SK-N-SH (cell line): ENCODE data around the gene PDE9A. TPM values are rescaled to one million over a fixed set of nuclear protein-coding genes. Genes with fewer than 3 reads are reported as not detected.

Experiments used
- CTCF ChIA-PET: fragments of 300-600, 350-600 bp; formaldehyde crosslinking; extraction: SDS; loops from one replicate; lab custom pipeline; 2021; lab: Yijun Ruan, JAX
- POLR2A ChIA-PET: fragments of 350-600 bp; sonication (Branson Sonifier 250); formaldehyde crosslinking; extraction: SDS; loops from one replicate; lab custom pipeline; 2020; ENCODE audit warnings: antibody characterized with exemption, inconsistent platforms; lab: Yijun Ruan, JAX
- DNase-seq: peaks from one replicate; pipeline ENCODE4 v3.0.0; 2012
- H2AFZ ChIP-seq: fragments of 200-600 bp; sonication (generic); 2 replicates; pipeline ENCODE4 v1.8.1; 2016; ENCODE audit warnings: antibody characterized with exemption, mild to moderate bottlenecking, low read depth
- H3F3A ChIP-seq: fragments of 200-600 bp; sonication (generic); replicated peaks from 2 replicates; pipeline ENCODE3; 2016; ENCODE audit warnings: antibody characterized with exemption, mild to moderate bottlenecking; ENCODE audit not compliant: insufficient read depth
- H3K27ac ChIP-seq, 2 experiments: fragments of 200-500 bp in 1 of 2; fragments of 200-600 bp in 1 of 2; sonication (Bioruptor generic) in 1 of 2; sonication (generic), shearing (Covaris generic) in 1 of 2; 2 replicates each; pipeline versions ENCODE4 v1.5.1 to v1.6.1; 2014 to 2016; ENCODE audit warnings: low read depth in 2 of 2, inconsistent platforms in 1 of 2, low read length in 1 of 2, mild to moderate bottlenecking in 1 of 2, mixed read lengths in 1 of 2
- H3K27me3 ChIP-seq: fragments of 200-600 bp; sonication (generic), shearing (Covaris generic); 2 replicates; pipeline ENCODE4 v1.6.1; 2016; ENCODE audit warnings: mixed run types; ENCODE audit not compliant: insufficient read depth
- H3K36me3 ChIP-seq, 2 experiments: fragments of 200-500 bp in 1 of 2; fragments of 200-600 bp in 1 of 2; sonication (Bioruptor generic) in 1 of 2; sonication (generic) in 1 of 2; replicated peaks in 1 of 2; 2 replicates each; pipeline versions ENCODE3 to v1.5.1; 2014 to 2016; ENCODE audit warnings: low read length in 1 of 2, mild to moderate bottlenecking in 1 of 2; ENCODE audit not compliant: insufficient read depth in 2 of 2, control insufficient read depth in 1 of 2
- H3K4me1 ChIP-seq, 2 experiments: fragments of 200-500 bp in 1 of 2; fragments of 200-600 bp in 1 of 2; sonication (Bioruptor generic) in 1 of 2; sonication (generic), shearing (Covaris generic) in 1 of 2; 2 replicates each; pipeline versions ENCODE4 v1.5.1 to v1.6.1; 2014 to 2016; ENCODE audit warnings: low read depth in 1 of 2, low read length in 1 of 2, mixed run types in 1 of 2; ENCODE audit not compliant: insufficient read depth in 2 of 2, control insufficient read depth in 1 of 2
- H3K4me2 ChIP-seq: fragments of 200-600 bp; sonication (generic), shearing (Covaris generic); 2 replicates; pipeline ENCODE4 v1.6.1; 2017; ENCODE audit warnings: mixed run types
- H3K4me3 ChIP-seq, 2 experiments: fragments of 200-500 bp in 1 of 2; fragments of 200-600 bp in 1 of 2; sonication (Bioruptor generic) in 1 of 2; sonication (generic), shearing (Covaris generic) in 1 of 2; 2 replicates each; pipeline versions ENCODE4 v1.5.1 to v1.8.1; 2014 to 2016; ENCODE audit warnings: low read depth in 2 of 2, inconsistent platforms in 1 of 2, low read length in 1 of 2, mild to moderate bottlenecking in 1 of 2, mixed read lengths in 1 of 2, moderate library complexity in 1 of 2
- H3K79me2 ChIP-seq: fragments of 200-600 bp; sonication (generic); 2 replicates; pipeline ENCODE4 v1.8.1; 2017; ENCODE audit warnings: mild to moderate bottlenecking; ENCODE audit not compliant: insufficient read depth
- H3K9ac ChIP-seq: fragments of 200-600 bp; sonication (generic); 2 replicates; pipeline ENCODE4 v1.6.1; 2017; ENCODE audit warnings: mixed run types
- H3K9me2 ChIP-seq: fragments of 200-600 bp; sonication (generic); 2 replicates; pipeline ENCODE4 v1.6.1; 2017; ENCODE audit warnings: mixed run types
- H3K9me3 ChIP-seq: fragments of 200-600 bp; sonication (generic); 2 replicates; pipeline ENCODE4 v1.6.1; 2017; ENCODE audit warnings: mixed run types, mild to moderate bottlenecking, moderate library complexity
- H4K20me1 ChIP-seq: fragments of 200-600 bp; sonication (generic); 2 replicates; pipeline ENCODE4 v1.6.1; 2017; ENCODE audit warnings: mild to moderate bottlenecking, mixed run types; ENCODE audit not compliant: insufficient read depth
- ELF1 ChIP-seq: IDR thresholded peaks from 2 replicates; pipeline ENCODE4 v1.4.0; 2012
- EP300 ChIP-seq, 2 experiments: IDR thresholded peaks; 2 replicates each; pipeline versions ENCODE4 v1.4.0 to v1.6.1; 2012; ENCODE audit warnings: borderline replicate concordance in 1 of 2, low read depth in 1 of 2, low read length in 1 of 2
- EZH2phosphoT487 ChIP-seq: fragments of 200-600 bp; sonication (generic); IDR thresholded peaks from 2 replicates; pipeline ENCODE4 v1.6.1; 2017; ENCODE audit warnings: low read depth, mixed run types, mild to moderate bottlenecking, antibody characterized with exemption, moderate library complexity, borderline replicate concordance
- FOSL2 ChIP-seq: IDR thresholded peaks from 2 replicates; pipeline ENCODE4 v1.4.0; 2012; ENCODE audit warnings: low read depth, mild to moderate bottlenecking, moderate library complexity, borderline replicate concordance
- FOXM1 ChIP-seq: IDR thresholded peaks from 2 replicates; pipeline ENCODE4 v1.4.0; 2012; ENCODE audit warnings: low read depth, mild to moderate bottlenecking
- GABPA ChIP-seq: IDR thresholded peaks from 2 replicates; pipeline ENCODE4 v1.4.0; 2012; ENCODE audit warnings: low read depth, mild to moderate bottlenecking
- GATA2 ChIP-seq: sonication (generic); formaldehyde crosslinking; IDR thresholded peaks from 2 replicates; pipeline ENCODE4 v1.5.0; 2020; ENCODE audit warnings: mild to moderate bottlenecking, missing genetic modification reagents
- MEF2A ChIP-seq: IDR thresholded peaks from 2 replicates; pipeline ENCODE4 v1.4.0; 2012; ENCODE audit warnings: low read depth, borderline replicate concordance
- MXI1 ChIP-seq: IDR thresholded peaks from 2 replicates; pipeline ENCODE4 v1.6.1; 2012; ENCODE audit warnings: mild to moderate bottlenecking, low read depth, low read length, improper control_type of control experiment
- POLR2AphosphoS5 ChIP-seq: IDR thresholded peaks from 2 replicates; pipeline ENCODE4 v1.6.1; 2012; ENCODE audit warnings: low read depth, low read length
- RAD21 ChIP-seq: IDR thresholded peaks from 2 replicates; pipeline ENCODE4 v1.6.1; 2012; ENCODE audit warnings: mild to moderate bottlenecking, low read length
- RCOR1 ChIP-seq: fragments of 150-350 bp; IDR thresholded peaks from 2 replicates; pipeline ENCODE4 v1.6.1; 2017; ENCODE audit warnings: antibody characterized with exemption, low read length
- TAF1 ChIP-seq: IDR thresholded peaks from 2 replicates; pipeline ENCODE4 v1.6.1; 2012; ENCODE audit warnings: low read depth, mild to moderate bottlenecking, low read length, moderate library complexity, borderline replicate concordance
- TEAD4 ChIP-seq: IDR thresholded peaks from 2 replicates; pipeline ENCODE4 v1.4.0; 2012; ENCODE audit warnings: mild to moderate bottlenecking, borderline replicate concordance; ENCODE audit not compliant: insufficient read depth
- YY1 ChIP-seq: IDR thresholded peaks from 2 replicates; pipeline ENCODE4 v1.4.0; 2012; ENCODE audit warnings: low read depth, mild to moderate bottlenecking
- WGBS: methylation state at CpG from one replicate; pipeline ENCODE4 v1.1.6; 2017; ENCODE audit warnings: low lambda C conversion rate; 5-methylcytosine and 5-hydroxymethylcytosine counted together
- polyA plus RNA-seq, 3 experiments: library from polyadenylated mRNA; depleted of rRNA; stranded (reverse); fragments of >200 nt; gene quantifications; 2 replicates each; pipeline ENCODE4 v1.2.3, GENCODE V29; 2012
- TF ChIP-seq, protein P1 (sequence below): fragments of 150-350 bp; IDR thresholded peaks from 2 replicates; pipeline ENCODE4 v1.6.1; 2016; ENCODE audit warnings: mild to moderate bottlenecking, low read depth, low read length
- TF ChIP-seq, protein P2 (sequence below): IDR thresholded peaks from 2 replicates; pipeline ENCODE4 v1.6.1; 2012; ENCODE audit warnings: mild to moderate bottlenecking, low read depth, low read length, moderate library complexity
- TF ChIP-seq, protein P3 (sequence below): IDR thresholded peaks from 2 replicates; pipeline ENCODE4; 2012
- TF ChIP-seq, protein P4 (sequence below): IDR thresholded peaks from 2 replicates; pipeline ENCODE4 v1.4.0; 2012; ENCODE audit warnings: low read depth, borderline replicate concordance

PDE9A gene
- polyA plus RNA-seq, 1 of the 3 experiments (the other 2 are of a cell fraction) = 0.28 TPM

DNA sequence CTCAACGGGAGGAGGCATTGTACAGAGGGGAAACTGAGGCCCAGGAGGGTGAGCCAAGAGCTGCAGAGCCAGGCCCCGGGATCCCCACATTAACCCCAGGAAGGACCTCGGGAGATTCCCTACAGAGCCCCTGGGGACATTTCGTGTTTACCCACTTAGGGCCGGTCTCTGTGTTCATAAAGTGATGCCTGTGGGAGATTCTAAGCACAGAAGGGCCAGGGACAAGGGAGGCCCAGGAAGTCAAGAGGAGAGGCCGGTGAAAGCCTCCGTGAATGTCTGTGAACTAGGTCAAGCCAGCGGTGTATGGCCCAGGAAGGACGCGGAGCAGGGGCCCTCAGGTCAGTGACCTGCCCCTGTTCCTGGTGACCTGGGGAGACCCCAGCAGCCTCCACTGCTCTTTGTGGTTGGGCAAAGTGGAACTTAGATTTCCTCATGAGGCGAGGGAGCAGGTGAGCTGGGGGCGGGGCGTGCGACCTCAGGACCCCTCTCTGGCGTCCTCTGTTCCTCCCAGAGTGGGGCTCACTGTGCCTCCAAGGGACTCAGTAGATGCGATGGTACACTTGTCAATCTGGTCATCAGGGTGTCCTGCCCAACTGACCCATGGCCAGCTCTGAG, 34.9 kb downstream of the PDE9A start:
- Histone ChIP-seq H3F3A (no peaks in the 10 kb centered on the region), H3K4me3 (no peak overlapping the region), H3K27ac (no peak overlapping the region), H3K9me2 (no peaks in the 10 kb centered on the region), H3K9ac (no peak overlapping the region), H3K4me2 (no peak overlapping the region), H2AFZ (no peak overlapping the region), H3K27me3 (no peaks in the 10 kb centered on the region), H3K9me3 (no peaks in the 10 kb centered on the region), H3K79me2 (no peaks in the 10 kb centered on the region), H3K4me1 (peaks cover 0 to 5% of the 10 kb centered on the region in 2 experiments; a peak in 1 of 4 replicates), H4K20me1 (no peaks in the 10 kb centered on the region), H3K36me3 (no peaks in the 10 kb centered on the region)
- WGBS = 66% methylated on average over 7 of the region's 16 CpGs
- TF ChIP-seq MXI1 (no peak), GATA2 (CRISPR knock-in tag) (no peak), RAD21 (no peak), EP300 (IDR thresholded peaks at IDR 0.05; ENCODE audit: borderline replicate concordance in 1 of 2, low read depth in 1 of 2, low read length in 1 of 2) (no peak), FOXM1 (no peak), TEAD4 (no peak), FOSL2 (no peak), ELF1 (no peak), TAF1 (no peak), MEF2A (no peak), YY1 (no peak), EZH2phosphoT487 (no peak), GABPA (no peak), RCOR1 (no peak), POLR2AphosphoS5 (no peak)
- TF ChIP-seq, protein P1, sequence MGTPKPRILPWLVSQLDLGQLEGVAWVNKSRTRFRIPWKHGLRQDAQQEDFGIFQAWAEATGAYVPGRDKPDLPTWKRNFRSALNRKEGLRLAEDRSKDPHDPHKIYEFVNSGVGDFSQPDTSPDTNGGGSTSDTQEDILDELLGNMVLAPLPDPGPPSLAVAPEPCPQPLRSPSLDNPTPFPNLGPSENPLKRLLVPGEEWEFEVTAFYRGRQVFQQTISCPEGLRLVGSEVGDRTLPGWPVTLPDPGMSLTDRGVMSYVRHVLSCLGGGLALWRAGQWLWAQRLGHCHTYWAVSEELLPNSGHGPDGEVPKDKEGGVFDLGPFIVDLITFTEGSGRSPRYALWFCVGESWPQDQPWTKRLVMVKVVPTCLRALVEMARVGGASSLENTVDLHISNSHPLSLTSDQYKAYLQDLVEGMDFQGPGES = no peak
- TF ChIP-seq, protein P2, sequence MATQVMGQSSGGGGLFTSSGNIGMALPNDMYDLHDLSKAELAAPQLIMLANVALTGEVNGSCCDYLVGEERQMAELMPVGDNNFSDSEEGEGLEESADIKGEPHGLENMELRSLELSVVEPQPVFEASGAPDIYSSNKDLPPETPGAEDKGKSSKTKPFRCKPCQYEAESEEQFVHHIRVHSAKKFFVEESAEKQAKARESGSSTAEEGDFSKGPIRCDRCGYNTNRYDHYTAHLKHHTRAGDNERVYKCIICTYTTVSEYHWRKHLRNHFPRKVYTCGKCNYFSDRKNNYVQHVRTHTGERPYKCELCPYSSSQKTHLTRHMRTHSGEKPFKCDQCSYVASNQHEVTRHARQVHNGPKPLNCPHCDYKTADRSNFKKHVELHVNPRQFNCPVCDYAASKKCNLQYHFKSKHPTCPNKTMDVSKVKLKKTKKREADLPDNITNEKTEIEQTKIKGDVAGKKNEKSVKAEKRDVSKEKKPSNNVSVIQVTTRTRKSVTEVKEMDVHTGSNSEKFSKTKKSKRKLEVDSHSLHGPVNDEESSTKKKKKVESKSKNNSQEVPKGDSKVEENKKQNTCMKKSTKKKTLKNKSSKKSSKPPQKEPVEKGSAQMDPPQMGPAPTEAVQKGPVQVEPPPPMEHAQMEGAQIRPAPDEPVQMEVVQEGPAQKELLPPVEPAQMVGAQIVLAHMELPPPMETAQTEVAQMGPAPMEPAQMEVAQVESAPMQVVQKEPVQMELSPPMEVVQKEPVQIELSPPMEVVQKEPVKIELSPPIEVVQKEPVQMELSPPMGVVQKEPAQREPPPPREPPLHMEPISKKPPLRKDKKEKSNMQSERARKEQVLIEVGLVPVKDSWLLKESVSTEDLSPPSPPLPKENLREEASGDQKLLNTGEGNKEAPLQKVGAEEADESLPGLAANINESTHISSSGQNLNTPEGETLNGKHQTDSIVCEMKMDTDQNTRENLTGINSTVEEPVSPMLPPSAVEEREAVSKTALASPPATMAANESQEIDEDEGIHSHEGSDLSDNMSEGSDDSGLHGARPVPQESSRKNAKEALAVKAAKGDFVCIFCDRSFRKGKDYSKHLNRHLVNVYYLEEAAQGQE = no peak
- TF ChIP-seq, protein P3, sequence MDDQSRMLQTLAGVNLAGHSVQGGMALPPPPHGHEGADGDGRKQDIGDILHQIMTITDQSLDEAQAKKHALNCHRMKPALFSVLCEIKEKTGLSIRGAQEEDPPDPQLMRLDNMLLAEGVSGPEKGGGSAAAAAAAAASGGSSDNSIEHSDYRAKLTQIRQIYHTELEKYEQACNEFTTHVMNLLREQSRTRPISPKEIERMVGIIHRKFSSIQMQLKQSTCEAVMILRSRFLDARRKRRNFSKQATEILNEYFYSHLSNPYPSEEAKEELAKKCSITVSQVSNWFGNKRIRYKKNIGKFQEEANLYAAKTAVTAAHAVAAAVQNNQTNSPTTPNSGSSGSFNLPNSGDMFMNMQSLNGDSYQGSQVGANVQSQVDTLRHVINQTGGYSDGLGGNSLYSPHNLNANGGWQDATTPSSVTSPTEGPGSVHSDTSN = no peak
- TF ChIP-seq, protein P4, sequence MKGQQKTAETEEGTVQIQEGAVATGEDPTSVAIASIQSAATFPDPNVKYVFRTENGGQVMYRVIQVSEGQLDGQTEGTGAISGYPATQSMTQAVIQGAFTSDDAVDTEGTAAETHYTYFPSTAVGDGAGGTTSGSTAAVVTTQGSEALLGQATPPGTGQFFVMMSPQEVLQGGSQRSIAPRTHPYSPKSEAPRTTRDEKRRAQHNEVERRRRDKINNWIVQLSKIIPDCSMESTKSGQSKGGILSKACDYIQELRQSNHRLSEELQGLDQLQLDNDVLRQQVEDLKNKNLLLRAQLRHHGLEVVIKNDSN = no peak
- ChIA-PET POLR2A (no interaction called here), CTCF (interaction anchor here (1.5 to 1.7 kb wide), 2 partner anchors 35 to 39 kb away, joined by 4 to 6 read pairs; partner anchors contain the start of gene PDE9A)
- no peak for DNase-seq
